GM19240 (cell line): Measurements from ENCODE around the gene IL34.

Experiments
- DNase-seq: peaks from one replicate; pipeline ENCODE4 v3.0.0; 2011; ENCODE audit warnings: low spot score; ENCODE audit not compliant: insufficient read length

IL34 gene

GRCh38 chr16:70701036-70701435 lies 54.7 kb downstream of the IL34 start:
- no peak for DNase-seq

- DNase-seq, result no peak
These were observed 55.2 kb downstream of the IL34 start for GRCh38 chr16:70701596-70701995.

- no peak for DNase-seq
These were observed 55.6 kb downstream of the IL34 start for GRCh38 chr16:70701998-70702397.

- DNase-seq, result no peak
These were observed 56.3 kb downstream of the IL34 start for GRCh38 chr16:70702624-70703023.

GRCh38 chr16:70703041-70703834 lies 56.9 kb downstream of the IL34 start:
- DNase-seq, result no peak

- no peak for DNase-seq
These were observed 57.5 kb downstream of the IL34 start for GRCh38 chr16:70703835-70704381.

- no peak for DNase-seq
These were observed 58.2 kb downstream of the IL34 start for GRCh38 chr16:70704586-70704985.

GRCh38 chr16:70705056-70705455 lies 58.7 kb downstream of the IL34 start:
- no peak for DNase-seq

- DNase-seq, result no peak
These were observed 60.6 kb downstream of the IL34 start for GRCh38 chr16:70706948-70707465.

GRCh38 chr16:70708366-70709246 lies 62.2 kb downstream of the IL34 start:
- DNase-seq, result no peak

- no peak for DNase-seq
These were observed 63.1 kb downstream of the IL34 start for GRCh38 chr16:70709457-70709856.

- DNase-seq, result no peak
These were observed 63.6 kb downstream of the IL34 start for GRCh38 chr16:70709942-70710341.
